GM19467 (cell line): ENCODE results near the gene LRP3.

ENCODE experiments used
- ATAC-seq: cut with Tn5 transposase; IDR thresholded peaks from one replicate; pipeline ENCODE4 v1.9.1; 2021; ENCODE audit warnings: mild to moderate bottlenecking, moderate library complexity; ENCODE audit not compliant: unreplicated experiment

Gene LRP3

GRCh38 chr19:33251076-33251475, 56.9 kb downstream of the LRP3 start:
- no peak for ATAC-seq

- no peak for ATAC-seq
Observed at GRCh38 chr19:33251526-33252090, 57.5 kb downstream of the LRP3 start.

GRCh38 chr19:33252418-33252962, 58.4 kb downstream of the LRP3 start:
- ATAC-seq, result no peak

- no peak for ATAC-seq
Observed at GRCh38 chr19:33252971-33253370, 58.8 kb downstream of the LRP3 start.

- no peak for ATAC-seq
Observed at GRCh38 chr19:33254245-33254824, 60.2 kb downstream of the LRP3 start.

GRCh38 chr19:33255781-33256180, 61.7 kb downstream of the LRP3 start:
- ATAC-seq, result no peak

GRCh38 chr19:33256261-33256660, 62.1 kb downstream of the LRP3 start:
- ATAC-seq, result no peak

GRCh38 chr19:33257828-33258227, 63.7 kb downstream of the LRP3 start:
- ATAC-seq, result no peak
